ENCODE results near the gene UBL7.

GRCh38 chr15:74409225-74409624 lies 51.7 kb downstream of the UBL7 start:
- TF ChIP-seq, protein P1, sequence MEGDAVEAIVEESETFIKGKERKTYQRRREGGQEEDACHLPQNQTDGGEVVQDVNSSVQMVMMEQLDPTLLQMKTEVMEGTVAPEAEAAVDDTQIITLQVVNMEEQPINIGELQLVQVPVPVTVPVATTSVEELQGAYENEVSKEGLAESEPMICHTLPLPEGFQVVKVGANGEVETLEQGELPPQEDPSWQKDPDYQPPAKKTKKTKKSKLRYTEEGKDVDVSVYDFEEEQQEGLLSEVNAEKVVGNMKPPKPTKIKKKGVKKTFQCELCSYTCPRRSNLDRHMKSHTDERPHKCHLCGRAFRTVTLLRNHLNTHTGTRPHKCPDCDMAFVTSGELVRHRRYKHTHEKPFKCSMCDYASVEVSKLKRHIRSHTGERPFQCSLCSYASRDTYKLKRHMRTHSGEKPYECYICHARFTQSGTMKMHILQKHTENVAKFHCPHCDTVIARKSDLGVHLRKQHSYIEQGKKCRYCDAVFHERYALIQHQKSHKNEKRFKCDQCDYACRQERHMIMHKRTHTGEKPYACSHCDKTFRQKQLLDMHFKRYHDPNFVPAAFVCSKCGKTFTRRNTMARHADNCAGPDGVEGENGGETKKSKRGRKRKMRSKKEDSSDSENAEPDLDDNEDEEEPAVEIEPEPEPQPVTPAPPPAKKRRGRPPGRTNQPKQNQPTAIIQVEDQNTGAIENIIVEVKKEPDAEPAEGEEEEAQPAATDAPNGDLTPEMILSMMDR (IDR thresholded peaks at IDR 0.05): no peak
- no peak for TF ChIP-seq POLR2A (IDR thresholded peaks at IDR 0.05)
